ENCODE measurements around the gene IFNAR1.

GRCh38 chr21:33372582-33372981 lies 47.8 kb downstream of the IFNAR1 start:
- TF ChIP-seq EZH2 (IDR thresholded peaks at IDR 0.05; ENCODE audit: borderline replicate concordance): no peak
- TF ChIP-seq CTCF (IDR thresholded peaks at IDR 0.05; ENCODE audit: poor library complexity): no peak
- TF ChIP-seq EZH2phosphoT487 (IDR thresholded peaks at IDR 0.05; ENCODE audit: low read depth, severe bottlenecking, unreplicated experiment): no peak

Data from hepatocyte (in vitro differentiated cells).